AG10803 (cell line): ENCODE results near the gene ARHGAP42.

ENCODE experiments used
- DNase-seq: peaks from one replicate; pipeline ENCODE4 v3.0.0; 2010; ENCODE audit warnings: low read depth
- H3K4me3 ChIP-seq: 2 replicates; pipeline ENCODE4 v1.5.1; 2011; ENCODE audit warnings: mild to moderate bottlenecking, low read length, control low read depth
- TF ChIP-seq, protein P1 (sequence below): conservative IDR thresholded peaks from 2 replicates; pipeline ENCODE4 v1.5.1; 2011; ENCODE audit warnings: mild to moderate bottlenecking, low read length, control low read depth, inconsistent platforms

Gene ARHGAP42

GRCh38 chr11:100866453-100866852 lies 179.4 kb downstream of the ARHGAP42 start:
- no peak overlapping the region for H3K4me3 ChIP-seq
- no peak for DNase-seq
- TF ChIP-seq, protein P1, sequence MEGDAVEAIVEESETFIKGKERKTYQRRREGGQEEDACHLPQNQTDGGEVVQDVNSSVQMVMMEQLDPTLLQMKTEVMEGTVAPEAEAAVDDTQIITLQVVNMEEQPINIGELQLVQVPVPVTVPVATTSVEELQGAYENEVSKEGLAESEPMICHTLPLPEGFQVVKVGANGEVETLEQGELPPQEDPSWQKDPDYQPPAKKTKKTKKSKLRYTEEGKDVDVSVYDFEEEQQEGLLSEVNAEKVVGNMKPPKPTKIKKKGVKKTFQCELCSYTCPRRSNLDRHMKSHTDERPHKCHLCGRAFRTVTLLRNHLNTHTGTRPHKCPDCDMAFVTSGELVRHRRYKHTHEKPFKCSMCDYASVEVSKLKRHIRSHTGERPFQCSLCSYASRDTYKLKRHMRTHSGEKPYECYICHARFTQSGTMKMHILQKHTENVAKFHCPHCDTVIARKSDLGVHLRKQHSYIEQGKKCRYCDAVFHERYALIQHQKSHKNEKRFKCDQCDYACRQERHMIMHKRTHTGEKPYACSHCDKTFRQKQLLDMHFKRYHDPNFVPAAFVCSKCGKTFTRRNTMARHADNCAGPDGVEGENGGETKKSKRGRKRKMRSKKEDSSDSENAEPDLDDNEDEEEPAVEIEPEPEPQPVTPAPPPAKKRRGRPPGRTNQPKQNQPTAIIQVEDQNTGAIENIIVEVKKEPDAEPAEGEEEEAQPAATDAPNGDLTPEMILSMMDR = no peak

DNA sequence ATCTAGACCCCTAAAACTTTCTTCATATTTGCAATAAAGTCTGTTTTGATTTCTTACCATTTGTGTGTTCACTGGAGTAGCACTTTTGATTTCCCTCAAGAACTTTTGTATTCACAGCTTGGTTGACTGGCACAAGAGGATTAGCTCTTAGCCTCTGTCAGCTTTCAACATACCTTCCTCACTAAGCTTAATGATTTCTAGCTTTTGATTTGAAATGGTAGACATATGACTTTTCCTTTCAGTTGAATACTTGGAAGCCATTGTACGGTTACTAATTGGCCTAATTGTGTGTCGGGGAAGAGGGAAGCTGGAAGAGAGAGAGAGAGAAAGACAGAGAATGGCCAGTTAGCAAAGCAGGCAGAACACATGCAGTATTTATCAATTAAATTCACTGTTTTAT lies 180.5 kb downstream of the ARHGAP42 start:
- H3K4me3 ChIP-seq = no peak overlapping the region
- TF ChIP-seq, protein P1 = no peak
- DNase-seq = no peak

DNA sequence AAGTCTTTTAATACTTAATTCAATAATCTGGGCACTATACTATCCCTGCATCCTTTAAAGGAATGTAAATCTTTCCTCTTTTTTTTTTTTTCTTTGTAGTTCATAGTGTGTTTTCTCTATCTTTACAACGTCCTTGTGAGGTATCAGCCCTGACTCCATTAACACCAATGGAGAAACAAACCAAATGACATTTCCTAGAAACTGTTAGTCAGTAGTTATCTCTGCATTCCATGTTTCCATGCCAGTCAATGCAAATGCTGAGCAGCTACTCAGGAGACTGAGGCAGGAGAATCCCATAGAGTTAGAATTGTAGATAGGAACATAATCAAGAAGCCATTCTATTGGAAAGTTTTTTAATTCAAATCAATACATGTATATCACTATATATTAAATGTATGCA lies 182.2 kb downstream of the ARHGAP42 start:
- TF ChIP-seq, protein P1 = no peak
- no peak for DNase-seq
- no peak overlapping the region for H3K4me3 ChIP-seq

- H3K4me3 ChIP-seq = no peak overlapping the region
- no peak for DNase-seq
- TF ChIP-seq, protein P1 = no peak
Measured at GRCh38 chr11:100870138-100870537, 183.1 kb downstream of the ARHGAP42 start.

DNA sequence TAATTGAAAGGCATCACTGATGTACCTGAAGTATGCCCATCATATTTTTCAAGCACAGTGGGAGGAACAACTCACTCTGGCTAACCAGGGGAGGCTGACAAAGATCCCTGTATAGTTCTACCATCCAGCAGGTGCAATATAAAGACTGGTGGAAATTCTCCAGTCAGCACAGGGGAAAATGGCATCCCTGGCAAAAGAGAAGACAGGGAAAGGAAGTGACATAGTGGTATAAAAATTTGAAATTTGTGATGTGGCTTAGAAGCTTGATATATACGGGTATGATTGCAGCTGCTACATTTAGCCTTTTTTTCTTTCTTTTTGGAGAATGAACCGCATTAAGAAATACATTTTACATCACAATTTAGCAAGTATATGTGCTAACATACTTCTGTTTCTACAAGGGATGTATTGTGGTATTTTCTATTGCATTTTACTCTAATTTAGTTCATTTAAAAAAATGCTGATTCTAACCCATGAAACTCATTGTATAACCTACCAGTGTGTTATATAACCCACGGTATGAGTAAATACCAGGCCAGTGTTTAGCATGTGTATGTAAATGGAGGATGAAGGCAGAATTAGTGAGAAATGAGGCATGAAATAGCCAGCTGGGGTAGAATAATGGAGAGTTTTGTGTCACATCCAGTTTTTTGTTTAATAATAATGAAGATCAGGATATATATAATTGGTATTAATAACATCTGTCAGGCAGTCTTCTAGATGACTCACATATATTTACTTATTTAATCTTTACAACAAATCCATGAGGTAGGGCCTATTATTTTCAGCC lies 186.1 kb downstream of the ARHGAP42 start:
- DNase-seq = no peak
- TF ChIP-seq, protein P1 = no peak
- no peak overlapping the region for H3K4me3 ChIP-seq

DNA sequence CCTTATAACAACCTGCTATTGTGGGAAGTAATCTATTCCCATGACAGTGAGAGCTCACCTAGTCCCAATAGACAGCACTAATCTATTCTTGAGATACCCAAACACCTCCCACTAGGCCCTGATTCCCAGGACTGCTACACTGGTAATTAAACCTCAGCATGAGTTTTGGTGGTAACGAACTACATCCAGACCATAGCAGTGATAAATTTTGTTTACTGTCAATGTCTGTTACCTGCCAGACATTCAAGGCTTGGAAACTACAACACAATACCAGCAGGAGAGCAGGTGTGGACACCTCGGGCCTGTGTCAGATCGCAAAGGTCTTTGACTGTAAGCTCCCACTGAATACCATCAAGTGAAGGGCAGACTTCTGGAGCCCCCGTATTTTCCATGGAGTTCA lies 187.1 kb downstream of the ARHGAP42 start:
- H3K4me3 ChIP-seq = no peak overlapping the region
- TF ChIP-seq, protein P1 = no peak
- DNase-seq = no peak

GRCh38 chr11:100875521-100875869 lies 188.4 kb downstream of the ARHGAP42 start:
- H3K4me3 ChIP-seq = no peak overlapping the region
- no peak for DNase-seq
- TF ChIP-seq, protein P1 = no peak
